GM21423 (cell line): ENCODE measurements around the gene TMEM74B.
"Not testable (repeated sequence)": the region's sequence is repeated elsewhere in the genome, so short reads cannot be mapped to it uniquely, and the experiment has no call there.

Experiments used
- ATAC-seq: cut with Tn5 transposase; IDR thresholded peaks from one replicate; pipeline ENCODE4 v1.9.1; 2021; ENCODE audit warnings: mild to moderate bottlenecking, moderate library complexity; ENCODE audit not compliant: unreplicated experiment

TMEM74B gene

GRCh38 chr20:1149812-1150211 is 35.0 kb downstream of the TMEM74B start:
- ATAC-seq: not testable (repeated sequence)

- no peak for ATAC-seq
Measured at GRCh38 chr20:1146957-1147356, 37.8 kb downstream of the TMEM74B start.

DNA sequence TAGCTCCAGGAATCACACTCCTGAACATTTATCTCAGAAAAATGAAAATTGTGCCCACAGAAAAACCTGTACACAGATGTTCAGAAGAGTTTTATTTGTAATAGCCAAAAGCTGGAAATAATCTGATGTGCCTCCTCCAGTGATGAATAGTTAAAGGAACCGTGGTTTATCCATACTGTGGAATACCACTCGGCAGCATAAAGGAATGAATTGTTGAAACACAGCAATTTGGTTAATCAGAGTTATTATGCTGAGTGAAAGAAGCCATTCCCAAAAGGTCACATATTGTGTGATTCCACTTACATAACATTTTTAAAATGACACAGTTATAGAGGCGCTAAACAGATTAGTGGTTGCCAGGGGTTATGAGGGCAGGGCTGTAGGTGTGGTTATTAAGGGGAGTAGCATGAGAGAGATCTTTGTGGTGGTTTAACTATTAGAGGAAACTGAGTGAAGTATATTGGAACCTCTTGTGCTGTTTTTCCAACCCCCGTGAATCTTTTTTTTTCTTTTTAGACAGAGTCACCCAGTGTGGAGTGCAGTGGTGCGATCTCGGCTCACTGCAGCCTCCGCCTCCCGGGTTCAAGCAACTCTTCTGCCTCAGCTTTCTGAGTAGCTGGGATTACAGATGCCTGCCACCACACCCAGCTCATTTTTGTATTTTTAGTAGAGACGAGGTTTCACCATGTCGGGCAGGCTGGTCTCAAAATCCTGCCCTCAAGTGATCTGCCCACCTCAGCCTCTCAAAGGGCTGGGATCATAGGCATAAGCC is 40.2 kb downstream of the TMEM74B start:
- ATAC-seq: no peak

DNA sequence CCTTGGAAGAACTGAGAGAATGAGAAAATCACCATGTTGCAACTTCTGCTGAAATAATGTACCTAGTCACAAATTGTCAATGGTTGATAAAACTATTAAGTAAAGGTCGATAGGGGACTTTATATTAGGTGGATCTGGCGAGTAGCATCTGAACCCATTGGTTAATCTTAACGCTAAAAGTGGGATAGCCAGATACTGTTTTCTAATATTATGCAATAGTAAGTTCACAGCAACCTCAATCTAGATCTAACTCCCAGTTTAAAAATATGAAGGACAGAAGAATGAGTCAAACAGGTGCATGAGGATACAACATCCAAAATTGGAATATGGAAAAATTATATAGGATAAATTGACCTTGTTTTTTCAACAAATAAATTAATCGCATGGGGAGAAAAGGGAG is 47.5 kb downstream of the TMEM74B start:
- ATAC-seq: no peak

GRCh38 chr20:1134836-1135235 is 49.9 kb downstream of the TMEM74B start:
- no peak for ATAC-seq

DNA sequence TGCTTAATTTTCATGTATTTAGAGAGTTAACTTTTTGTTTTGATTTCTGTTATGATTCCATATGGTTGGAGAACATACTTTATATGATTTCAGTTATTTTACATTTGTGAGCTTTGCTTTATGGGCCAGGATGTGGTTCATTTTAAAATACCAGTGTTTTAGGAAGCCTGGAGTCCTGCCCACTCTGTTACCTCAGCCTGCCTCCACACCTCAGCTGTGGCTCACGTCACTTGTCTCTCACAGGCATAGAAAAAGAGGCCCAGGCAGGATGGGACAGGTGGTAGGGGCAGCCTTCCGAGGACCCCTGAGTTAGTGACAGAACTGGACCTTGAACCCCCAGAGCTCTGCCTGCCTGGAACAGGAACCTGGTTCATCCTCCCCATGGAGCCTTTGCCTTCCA is 50.4 kb downstream of the TMEM74B start:
- ATAC-seq: no peak

GRCh38 chr20:1131354-1131753 is 53.4 kb downstream of the TMEM74B start:
- no peak for ATAC-seq

DNA sequence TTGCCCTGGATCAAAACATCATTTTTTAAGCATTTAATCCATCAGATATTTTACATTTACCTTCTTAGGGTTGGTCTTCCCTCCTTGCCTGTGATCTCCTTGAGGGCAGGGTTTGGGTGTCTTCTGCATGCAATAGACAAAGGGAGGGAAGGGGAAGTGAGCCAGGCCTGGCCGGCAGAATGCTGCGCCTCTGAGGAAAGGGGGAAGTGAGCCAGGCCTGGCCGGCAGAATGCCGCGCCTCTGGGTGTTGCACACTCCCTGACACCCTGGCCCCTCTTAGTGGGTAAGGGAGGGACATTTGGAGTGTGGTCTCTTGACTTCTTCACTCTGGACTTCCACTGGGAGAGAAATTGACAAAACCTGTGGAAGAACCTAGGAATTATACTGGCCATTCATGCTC is 53.9 kb downstream of the TMEM74B start:
- no peak for ATAC-seq
